ENCODE measurements around the gene PIGK.

- TF ChIP-seq POLR2A (IDR thresholded peaks at IDR 0.05; ENCODE audit: extremely low read depth, insufficient read length) (no peak), CTCF (IDR thresholded peaks at IDR 0.05; ENCODE audit: low read depth, low read length) (no peak), MAX (IDR thresholded peaks at IDR 0.05; ENCODE audit: low read depth, low read length) (no peak), MYC (IDR thresholded peaks at IDR 0.05; ENCODE audit: low read depth, low read length) (no peak)
These were observed 37.1 kb downstream of the PIGK start for GRCh38 chr1:77182083-77182482.
